Stimulated activated naive CD8-positive, alpha-beta T cell treated with anti-CD3 and anti-CD28 coated beads, Interleukin-15, amount 100 ng/mL, for 72 hours (primary cell): ENCODE data around the gene FBXO34.
A peak's percentile ranks its signal among the peaks of the same experiment; 100 is the strongest.

Source experiments
- ATAC-seq: fragments of 150-1000 bp; cut with Tn5 transposase; 2 replicates; pipeline ENCODE4 v1.10.0; 2021; ENCODE audit warnings: mild to moderate bottlenecking, moderate library complexity
- DNase-seq, 2 donors: peaks; one replicate each; pipeline ENCODE4 v3.0.0; 2021 to 2022
- H3K27ac Mint-ChIP-seq, 2 donors: one replicate each; pipeline ENCODE4 v1.8.0; 2022; ENCODE audit warnings: mild to moderate bottlenecking in 2 of 2, mixed read lengths in 2 of 2, moderate library complexity in 2 of 2
- H3K27me3 Mint-ChIP-seq: one replicate; pipeline ENCODE4 v1.8.0; 2022; ENCODE audit warnings: mixed read lengths
- H3K4me1 Mint-ChIP-seq: one replicate; pipeline ENCODE4 v1.8.0; 2022; ENCODE audit warnings: mild to moderate bottlenecking, mixed read lengths
- H3K4me3 Mint-ChIP-seq, 2 donors: one replicate each; pipeline ENCODE4 v1.8.0; 2022; ENCODE audit warnings: mild to moderate bottlenecking in 2 of 2, mixed read lengths in 2 of 2, moderate library complexity in 1 of 2
- H3K9me3 Mint-ChIP-seq, 2 donors: one replicate each; pipeline ENCODE4 v1.8.0; 2022; ENCODE audit warnings: mixed read lengths in 2 of 2

The FBXO34 gene

DNA sequence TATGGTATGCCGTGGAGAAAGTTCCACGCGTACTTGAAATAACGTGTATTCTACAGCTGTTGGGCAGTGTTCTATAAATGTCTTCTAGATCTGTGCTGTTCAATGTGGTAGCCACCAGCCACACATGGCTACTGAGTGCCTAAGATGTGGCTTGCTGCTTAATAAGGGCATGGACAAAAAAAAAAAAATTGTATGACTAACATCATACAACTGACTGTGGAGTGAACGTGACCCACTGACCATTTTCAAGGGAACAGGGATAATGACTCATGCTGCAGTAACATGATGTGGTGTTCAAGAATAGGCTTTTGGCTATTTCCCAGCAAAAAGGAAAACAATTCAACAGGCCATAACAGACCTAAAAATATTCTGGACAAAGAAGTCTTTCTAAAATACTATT, 127.5 kb downstream of the FBXO34 start:
- no peak overlapping the region for H3K4me3 Mint-ChIP-seq
- no peaks in the 10 kb centered on the region for H3K9me3 Mint-ChIP-seq
- no peak overlapping the region for H3K27ac Mint-ChIP-seq
- H3K4me1 Mint-ChIP-seq: peaks cover 20% of the 10 kb centered on the region
- no peak for DNase-seq
- no peaks in the 10 kb centered on the region for H3K27me3 Mint-ChIP-seq
- no peak for ATAC-seq

- Mint-ChIP-seq H3K27ac (no peak overlapping the region), H3K9me3 (no peaks in the 10 kb centered on the region), H3K4me3 (no peak overlapping the region), H3K4me1 (peaks cover 24% of the 10 kb centered on the region), H3K27me3 (no peaks in the 10 kb centered on the region)
- DNase-seq: no peak
- ATAC-seq: no peak
These were observed 128.0 kb downstream of the FBXO34 start for GRCh38 chr14:55399183-55399582.

GRCh38 chr14:55399852-55400251, 128.6 kb downstream of the FBXO34 start:
- Mint-ChIP-seq H3K27me3 (no peaks in the 10 kb centered on the region), H3K9me3 (no peaks in the 10 kb centered on the region), H3K4me1 (peaks cover 29% of the 10 kb centered on the region), H3K4me3 (no peak overlapping the region), H3K27ac (no peak overlapping the region)
- DNase-seq (no peak), ATAC-seq (peak; percentile 56)

- H3K27ac Mint-ChIP-seq: no peak overlapping the region
These were observed 130.5 kb downstream of the FBXO34 start for GRCh38 chr14:55401751-55402150.

More at GRCh38 chr14:55401751-55402150, 130.5 kb downstream of the FBXO34 start:
- peaks cover 34% of the 10 kb centered on the region for H3K4me1 Mint-ChIP-seq
- no peaks in the 10 kb centered on the region for H3K27me3 Mint-ChIP-seq
- H3K4me3 Mint-ChIP-seq: no peak overlapping the region
- ATAC-seq (no peak), DNase-seq (no peak)
- no peaks in the 10 kb centered on the region for H3K9me3 Mint-ChIP-seq
